ENCODE results near the gene HDHD3. TPM values are rescaled to one million over a fixed set of nuclear protein-coding genes. Genes with fewer than 3 reads are reported as not detected.

Gene HDHD3
- total RNA-seq, 2 donors from 2014 or later: 132 to 141 TPM

DNA sequence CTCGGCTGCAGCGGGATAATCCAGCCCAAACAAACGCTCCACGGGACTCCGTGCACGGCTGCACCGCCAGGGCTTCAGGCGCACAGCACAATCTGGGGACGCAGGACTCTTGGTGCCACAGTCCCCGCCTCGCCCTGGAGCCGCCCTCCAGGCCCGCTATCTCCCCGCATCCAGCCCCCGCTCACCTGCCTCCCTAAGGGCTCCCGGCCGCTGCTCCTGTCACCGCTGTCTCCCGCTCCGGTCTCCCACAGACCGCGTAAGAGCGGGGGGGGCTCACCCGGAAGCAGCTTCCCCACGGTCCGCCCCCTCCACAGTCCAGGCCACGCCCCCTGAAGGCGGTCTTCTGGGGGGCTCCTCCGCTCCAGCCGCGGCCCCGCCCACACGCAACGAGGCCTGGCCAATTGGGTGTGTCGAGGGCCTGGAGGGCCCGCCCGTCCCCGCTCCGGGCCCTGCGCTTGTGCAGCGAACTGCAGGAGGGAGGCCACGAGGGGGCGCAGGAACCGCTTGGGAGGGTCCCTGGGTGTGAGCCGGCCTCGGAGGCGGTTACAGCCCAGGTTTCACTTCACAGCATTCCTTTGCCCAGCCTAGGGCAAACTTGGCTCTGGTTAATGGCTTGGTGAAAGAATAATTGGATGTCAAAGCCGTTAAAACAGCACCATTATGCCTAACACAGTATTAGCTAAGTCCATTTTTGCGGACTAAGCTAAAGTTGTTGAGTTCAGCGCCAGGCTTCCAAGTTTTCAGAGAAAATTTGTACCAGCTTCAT lies 24.4 kb upstream of the HDHD3 start, which contains the start of gene ALAD:
Gene ALAD (minus strand): TSS at position 258 of the 766 bp plus-strand sequence. CDS start 7,725 bp downstream, outside the sequence.
- H3K4me3 ChIP-seq: peak within 1 kb of the TSS; percentile 75
- intact Hi-C loops (cut with DNase I): no loop called here
- peak within 1 kb of the TSS; percentile 52 for H3K27ac ChIP-seq
- TF ChIP-seq, protein P1, sequence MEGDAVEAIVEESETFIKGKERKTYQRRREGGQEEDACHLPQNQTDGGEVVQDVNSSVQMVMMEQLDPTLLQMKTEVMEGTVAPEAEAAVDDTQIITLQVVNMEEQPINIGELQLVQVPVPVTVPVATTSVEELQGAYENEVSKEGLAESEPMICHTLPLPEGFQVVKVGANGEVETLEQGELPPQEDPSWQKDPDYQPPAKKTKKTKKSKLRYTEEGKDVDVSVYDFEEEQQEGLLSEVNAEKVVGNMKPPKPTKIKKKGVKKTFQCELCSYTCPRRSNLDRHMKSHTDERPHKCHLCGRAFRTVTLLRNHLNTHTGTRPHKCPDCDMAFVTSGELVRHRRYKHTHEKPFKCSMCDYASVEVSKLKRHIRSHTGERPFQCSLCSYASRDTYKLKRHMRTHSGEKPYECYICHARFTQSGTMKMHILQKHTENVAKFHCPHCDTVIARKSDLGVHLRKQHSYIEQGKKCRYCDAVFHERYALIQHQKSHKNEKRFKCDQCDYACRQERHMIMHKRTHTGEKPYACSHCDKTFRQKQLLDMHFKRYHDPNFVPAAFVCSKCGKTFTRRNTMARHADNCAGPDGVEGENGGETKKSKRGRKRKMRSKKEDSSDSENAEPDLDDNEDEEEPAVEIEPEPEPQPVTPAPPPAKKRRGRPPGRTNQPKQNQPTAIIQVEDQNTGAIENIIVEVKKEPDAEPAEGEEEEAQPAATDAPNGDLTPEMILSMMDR (IDR thresholded peaks at IDR 0.05): peak; percentile 92
- H3K27me3 ChIP-seq: no peaks in the 10 kb centered on the region
- no peaks in the 10 kb centered on the region for H3K36me3 ChIP-seq
- no peaks in the 10 kb centered on the region for H3K4me1 ChIP-seq
- H3K9me3 ChIP-seq: no peaks in the 10 kb centered on the region
- peak within 1 kb of the TSS; percentile 73 to 83 for H3K9ac ChIP-seq (ENCODE audit: low read depth in 2 of 2, low read length in 2 of 2)
- DNase-seq: peak; percentile 100

DNA sequence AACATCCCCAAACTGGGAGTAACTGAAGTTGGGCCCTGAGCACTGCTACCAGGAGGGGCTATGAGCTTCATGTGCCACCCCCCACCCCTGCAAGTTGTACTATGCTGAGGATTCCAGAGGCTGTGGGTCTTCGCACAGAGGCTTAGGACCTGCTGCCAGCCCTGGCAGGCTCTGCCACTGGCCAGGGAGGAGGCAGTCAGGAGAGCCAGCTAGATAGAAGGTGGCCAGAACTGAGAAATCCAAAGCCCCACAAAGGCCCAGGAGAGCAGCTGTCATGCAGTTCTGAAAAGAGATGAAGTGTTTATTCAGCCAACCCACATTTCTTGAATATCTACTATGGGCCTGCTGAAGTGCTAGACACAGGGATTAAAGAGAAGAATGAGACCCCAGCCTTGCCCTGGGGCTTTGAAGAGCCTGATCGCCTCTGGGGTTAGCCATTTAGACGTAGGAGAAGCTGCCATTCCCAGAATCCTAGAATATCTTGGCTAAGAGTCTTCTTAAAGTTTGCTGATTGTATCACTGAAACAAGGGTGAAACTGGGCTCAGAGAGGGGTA lies 22.9 kb upstream of the HDHD3 start:
- Histone ChIP-seq H3K27me3 (no peaks in the 10 kb centered on the region), H3K4me1 (no peaks in the 10 kb centered on the region), H3K27ac (no peak overlapping the region), H3K36me3 (no peaks in the 10 kb centered on the region), H3K9ac (ENCODE audit: low read depth in 2 of 2, low read length in 2 of 2) (peak overlapping the region in 1 of 2 donors; percentile 83), H3K4me3 (no peak overlapping the region), H3K9me3 (no peaks in the 10 kb centered on the region)
- TF ChIP-seq, protein P1 (IDR thresholded peaks at IDR 0.05): no peak
- intact Hi-C loops (cut with DNase I): no loop called here
- DNase-seq: no peak

DNA sequence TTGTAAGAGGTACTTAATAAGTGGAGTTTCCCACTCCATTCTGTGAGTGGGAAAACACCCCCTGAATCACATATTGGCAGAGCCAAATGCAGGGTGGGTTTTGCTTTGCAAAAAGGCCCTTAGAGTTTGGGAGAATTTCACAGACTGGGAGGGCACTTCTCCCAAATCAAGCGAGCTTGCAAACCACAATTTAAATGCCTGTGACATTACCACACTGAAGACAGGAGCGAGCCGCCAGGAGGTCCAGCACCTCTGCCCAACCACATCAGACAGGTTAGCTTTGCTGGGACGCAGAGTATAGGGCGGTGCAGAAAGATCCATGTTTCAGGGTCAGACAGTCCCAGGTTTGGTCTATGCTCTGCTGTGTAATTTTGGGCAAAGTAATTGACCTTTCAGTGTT lies 22.0 kb upstream of the HDHD3 start:
- Histone ChIP-seq H3K27me3 (no peaks in the 10 kb centered on the region), H3K4me3 (no peak overlapping the region), H3K9ac (ENCODE audit: low read depth in 2 of 2, low read length in 2 of 2) (no peak overlapping the region), H3K9me3 (no peaks in the 10 kb centered on the region), H3K36me3 (no peaks in the 10 kb centered on the region), H3K4me1 (no peaks in the 10 kb centered on the region), H3K27ac (no peak overlapping the region)
- intact Hi-C loops (cut with DNase I): no loop called here
- DNase-seq: no peak
- TF ChIP-seq, protein P1 (IDR thresholded peaks at IDR 0.05): no peak

DNA sequence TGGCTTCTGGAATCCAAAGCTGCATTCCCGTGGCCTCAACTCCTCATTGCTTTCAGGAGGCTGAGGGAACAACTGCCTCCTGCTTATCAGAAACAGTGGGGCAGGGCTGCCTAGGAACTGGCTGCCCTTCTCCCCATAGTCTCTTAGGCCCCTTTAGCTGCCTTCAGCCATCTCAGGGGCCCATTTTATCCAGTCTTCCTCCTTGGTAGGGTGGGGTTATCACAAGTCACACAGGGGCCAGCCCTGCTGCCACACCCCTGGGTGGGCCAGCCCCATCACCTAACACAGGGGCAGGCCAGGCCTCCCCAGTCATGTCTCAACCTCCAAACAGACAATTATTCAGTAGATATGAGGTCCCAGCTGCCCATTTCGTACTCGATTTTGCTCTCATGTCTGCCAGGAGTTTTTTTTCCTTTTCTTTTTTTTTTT lies 20.4 kb upstream of the HDHD3 start:
- no peaks in the 10 kb centered on the region for H3K9me3 ChIP-seq
- intact Hi-C loops (cut with DNase I): no loop called here
- H3K4me3 ChIP-seq: no peak overlapping the region
- H3K27ac ChIP-seq: no peak overlapping the region
- no peaks in the 10 kb centered on the region for H3K4me1 ChIP-seq
- peak; percentile 51 for DNase-seq
- peak overlapping the region in 1 of 2 donors; percentile 31 for H3K9ac ChIP-seq (ENCODE audit: low read depth in 2 of 2, low read length in 2 of 2)
- no peaks in the 10 kb centered on the region for H3K36me3 ChIP-seq
- H3K27me3 ChIP-seq: no peaks in the 10 kb centered on the region
- TF ChIP-seq, protein P1 (IDR thresholded peaks at IDR 0.05): no peak

DNA sequence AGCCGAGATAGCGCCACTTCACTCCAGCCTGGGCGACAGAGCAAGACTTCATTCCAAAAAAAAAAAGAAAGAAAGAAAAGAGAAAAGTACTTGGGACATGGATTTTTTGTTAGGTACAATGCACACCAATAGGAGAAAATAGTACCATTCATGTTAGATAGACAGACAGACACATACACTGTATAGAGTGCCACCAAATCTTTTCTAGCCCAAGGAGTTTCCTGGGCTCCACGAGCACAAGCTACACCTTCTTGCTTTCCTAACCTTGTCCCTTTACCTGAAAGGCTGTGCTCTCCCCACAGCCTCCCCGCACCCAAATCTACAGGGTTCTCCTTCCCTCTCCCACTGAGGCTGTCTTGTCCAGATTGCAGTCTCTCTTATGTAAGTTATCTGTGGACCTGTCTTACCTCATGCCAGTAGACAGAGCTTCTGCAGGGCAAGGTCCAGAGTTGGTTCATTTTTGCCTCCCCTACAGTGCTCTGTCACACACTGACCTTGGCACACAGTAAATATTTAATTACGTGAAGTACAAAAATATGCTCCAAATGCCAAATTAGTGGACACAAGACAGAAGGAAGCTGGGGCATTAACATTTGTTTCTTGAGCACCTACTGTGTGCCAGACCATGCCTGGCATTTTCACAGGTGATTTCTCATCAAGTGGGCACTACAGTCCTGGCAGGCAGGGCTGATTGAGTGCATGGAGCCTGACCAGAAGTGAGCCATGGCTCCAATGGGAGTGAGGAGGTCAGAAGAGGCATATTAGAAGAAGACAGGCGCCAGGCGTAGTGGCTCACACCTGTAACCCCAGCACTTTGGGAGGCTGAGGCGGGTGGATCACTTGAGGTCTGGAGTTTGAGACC lies 18.4 kb upstream of the HDHD3 start:
- Histone ChIP-seq H3K27ac (no peak overlapping the region), H3K4me1 (no peaks in the 10 kb centered on the region)

More for the DNA sequence above, 18.4 kb upstream of the HDHD3 start:
- Histone ChIP-seq H3K36me3 (peaks cover 5% of the 10 kb centered on the region), H3K4me3 (no peak overlapping the region), H3K9ac (ENCODE audit: low read depth in 2 of 2, low read length in 2 of 2) (no peak overlapping the region), H3K9me3 (no peaks in the 10 kb centered on the region), H3K27me3 (no peaks in the 10 kb centered on the region)
- TF ChIP-seq, protein P1 (IDR thresholded peaks at IDR 0.05): no peak
- no peak for DNase-seq
- intact Hi-C loops (cut with DNase I): no loop called here

Measured in colonic mucosa (tissue), 4 donors.